GM11168 (cell line): ENCODE results near the gene ARHGAP23.
"Not testable (repeated sequence)": the region's sequence is repeated elsewhere in the genome, so short reads cannot be mapped to it uniquely, and the experiment has no call there.

Experiments used
- in situ Hi-C: fragments of 300-500 bp; cut with MboI; formaldehyde crosslinking; loops from one replicate; pipeline ENCODE4 v1.12.0; 2022; ENCODE audit warnings: low sequenced_read_pairs; ENCODE audit not compliant: unreplicated experiment

ARHGAP23 gene

GRCh38 chr17:38482039-38482699, 53.9 kb downstream of the ARHGAP23 start:
- in situ Hi-C loops, result loop anchor here (25.0 kb wide), 1 partner anchor 145 kb away; the partner anchor contains the start of gene GPR179

GRCh38 chr17:38482700-38483043, 54.4 kb downstream of the ARHGAP23 start:
- in situ Hi-C loops, result loop anchor here (25.0 kb wide), 1 partner anchor 145 kb away; the partner anchor contains the start of gene GPR179

- in situ Hi-C loops, result loop anchor here (5.0 to 25.0 kb wide), 2 partner anchors 57 to 147 kb away; partner anchors contain the start of genes ARHGAP23 and GPR179
These were observed 56.2 kb downstream of the ARHGAP23 start for GRCh38 chr17:38484242-38485145.

- in situ Hi-C loops, result loop anchor here (5.0 to 25.0 kb wide), 2 partner anchors 58 to 148 kb away; partner anchors contain the start of genes ARHGAP23 and GPR179
These were observed 56.8 kb downstream of the ARHGAP23 start for GRCh38 chr17:38485146-38485468.

GRCh38 chr17:38485681-38486298, 57.5 kb downstream of the ARHGAP23 start:
- in situ Hi-C loops, result loop anchor here (5.0 to 25.0 kb wide), 2 partner anchors 58 to 148 kb away; partner anchors contain the start of genes ARHGAP23 and GPR179

GRCh38 chr17:38489774-38490173, 61.5 kb downstream of the ARHGAP23 start:
- in situ Hi-C loops, result loop anchor here (5.0 to 25.0 kb wide), 2 partner anchors 62 to 152 kb away; partner anchors contain the start of genes ARHGAP23 and GPR179

GRCh38 chr17:38491346-38492066, 63.2 kb downstream of the ARHGAP23 start:
- in situ Hi-C loops, result loop anchor here (25.0 kb wide), 1 partner anchor 154 kb away; the partner anchor contains the start of gene GPR179

- in situ Hi-C loops, result loop anchor here (25.0 kb wide), 1 partner anchor 155 kb away; the partner anchor contains the start of gene GPR179
These were observed 64.1 kb downstream of the ARHGAP23 start for GRCh38 chr17:38492067-38493040.

- in situ Hi-C loops, result loop anchor here (25.0 kb wide), 1 partner anchor 157 kb away; the partner anchor contains the start of gene GPR179
These were observed 65.9 kb downstream of the ARHGAP23 start for GRCh38 chr17:38494152-38494551.

GRCh38 chr17:38497656-38498055, 69.4 kb downstream of the ARHGAP23 start:
- in situ Hi-C loops, result loop anchor here (25.0 kb wide), 1 partner anchor 160 kb away; the partner anchor contains the start of gene GPR179

- in situ Hi-C loops, result loop anchor here (25.0 kb wide), 1 partner anchor 161 kb away; the partner anchor contains the start of gene GPR179
These were observed 70.1 kb downstream of the ARHGAP23 start for GRCh38 chr17:38498353-38498752.

GRCh38 chr17:38499230-38499629, 71.0 kb downstream of the ARHGAP23 start:
- in situ Hi-C loops, result loop anchor here (25.0 kb wide), 1 partner anchor 162 kb away; the partner anchor contains the start of gene GPR179

- in situ Hi-C loops, result not testable (repeated sequence)
These were observed 73.5 kb downstream of the ARHGAP23 start for GRCh38 chr17:38501718-38502117.

- in situ Hi-C loops, result not testable (repeated sequence)
These were observed 75.1 kb downstream of the ARHGAP23 start for GRCh38 chr17:38503286-38503913.

GRCh38 chr17:38504216-38504615, 76.0 kb downstream of the ARHGAP23 start:
- in situ Hi-C loops, result no loop called here

- in situ Hi-C loops, result no loop called here
These were observed 79.2 kb downstream of the ARHGAP23 start for GRCh38 chr17:38507436-38507835.

- in situ Hi-C loops, result no loop called here
These were observed 79.8 kb downstream of the ARHGAP23 start for GRCh38 chr17:38507921-38508569.
